Measurements from ENCODE around the gene RUBCNL.
"Not testable (repeated sequence)": the region's sequence is repeated elsewhere in the genome, so short reads cannot be mapped to it uniquely, and the experiment has no call there.

Gene RUBCNL

GRCh38 chr13:46387064-46387851, at the start of gene RUBCNL:
Gene RUBCNL, minus strand, starts transcription at chr13:46387252. Its CDS starts 14,777 bp downstream, at chr13:46372475.
- DNase-seq (ENCODE audit: extremely low read depth in 1 of 2, low read depth in 1 of 2), result no peak

GRCh38 chr13:46429558-46429957, 42.5 kb upstream of the RUBCNL start:
- not testable (repeated sequence) for DNase-seq (ENCODE audit: extremely low read depth in 1 of 2, low read depth in 1 of 2)

GRCh38 chr13:46405457-46405856, 18.4 kb upstream of the RUBCNL start:
- DNase-seq (ENCODE audit: extremely low read depth in 1 of 2, low read depth in 1 of 2), result no peak

- DNase-seq (ENCODE audit: extremely low read depth in 1 of 2, low read depth in 1 of 2), result no peak
These were observed 17.7 kb upstream of the RUBCNL start for GRCh38 chr13:46404733-46405100.

- DNase-seq (ENCODE audit: extremely low read depth in 1 of 2, low read depth in 1 of 2), result no peak
These were observed 17.0 kb upstream of the RUBCNL start for GRCh38 chr13:46403851-46404732.

GRCh38 chr13:46402178-46402577, 15.1 kb upstream of the RUBCNL start:
- no peak for DNase-seq (ENCODE audit: extremely low read depth in 1 of 2, low read depth in 1 of 2)

- DNase-seq (ENCODE audit: extremely low read depth in 1 of 2, low read depth in 1 of 2), result no peak
These were observed 14.4 kb upstream of the RUBCNL start for GRCh38 chr13:46401432-46401831.

- DNase-seq (ENCODE audit: extremely low read depth in 1 of 2, low read depth in 1 of 2), result no peak
These were observed 9.3 kb upstream of the RUBCNL start for GRCh38 chr13:46396341-46396740.

- no peak for DNase-seq (ENCODE audit: extremely low read depth in 1 of 2, low read depth in 1 of 2)
These were observed 5.9 kb upstream of the RUBCNL start for GRCh38 chr13:46392967-46393366.

- no peak for DNase-seq (ENCODE audit: extremely low read depth in 1 of 2, low read depth in 1 of 2)
These were observed 2.7 kb upstream of the RUBCNL start for GRCh38 chr13:46389457-46390451.

- DNase-seq (ENCODE audit: extremely low read depth in 1 of 2, low read depth in 1 of 2), result no peak
These were observed 1.8 kb upstream of the RUBCNL start for GRCh38 chr13:46388846-46389245.

GRCh38 chr13:46388308-46388707, 1.3 kb upstream of the RUBCNL start:
- no peak for DNase-seq (ENCODE audit: extremely low read depth in 1 of 2, low read depth in 1 of 2)

GRCh38 chr13:46386392-46387063, 524 bp downstream of the RUBCNL start:
- DNase-seq (ENCODE audit: extremely low read depth in 1 of 2, low read depth in 1 of 2), result no peak

GRCh38 chr13:46385946-46386345, 1.1 kb downstream of the RUBCNL start:
- DNase-seq (ENCODE audit: extremely low read depth in 1 of 2, low read depth in 1 of 2), result no peak

GRCh38 chr13:46383383-46383782, 3.7 kb downstream of the RUBCNL start:
- no peak for DNase-seq (ENCODE audit: extremely low read depth in 1 of 2, low read depth in 1 of 2)

- DNase-seq (ENCODE audit: extremely low read depth in 1 of 2, low read depth in 1 of 2), result no peak
These were observed 4.8 kb downstream of the RUBCNL start for GRCh38 chr13:46382224-46382623.

- no peak for DNase-seq (ENCODE audit: extremely low read depth in 1 of 2, low read depth in 1 of 2)
These were observed 6.8 kb downstream of the RUBCNL start for GRCh38 chr13:46380242-46380641.

GRCh38 chr13:46379611-46380010, 7.4 kb downstream of the RUBCNL start:
- DNase-seq (ENCODE audit: extremely low read depth in 1 of 2, low read depth in 1 of 2), result no peak

GRCh38 chr13:46378411-46378810, 8.6 kb downstream of the RUBCNL start:
- no peak for DNase-seq (ENCODE audit: extremely low read depth in 1 of 2, low read depth in 1 of 2)

- no peak for DNase-seq (ENCODE audit: extremely low read depth in 1 of 2, low read depth in 1 of 2)
These were observed 9.5 kb downstream of the RUBCNL start for GRCh38 chr13:46377554-46377953.

All from activated CD8-positive, alpha-beta memory T cell treated with anti-CD3 and anti-CD28 coated beads for 1 hour (primary cell).